Activated gamma-delta T cell treated with anti-CD3 and anti-CD28 coated beads, Interleukin-2, amount 50 U/mL, for 16 hours (primary cell): Measurements from ENCODE around the gene CRTC1.
"Not testable (repeated sequence)": the region's sequence is repeated elsewhere in the genome, so short reads cannot be mapped to it uniquely, and the experiment has no call there.

Source experiments
- DNase-seq: peaks from one replicate; pipeline ENCODE4 v3.0.0-alpha.2; 2020; ENCODE audit warnings: low read depth

The CRTC1 gene

GRCh38 chr19:18669524-18669817 lies 14.0 kb upstream of the CRTC1 start:
- DNase-seq = no peak

- no peak for DNase-seq
These were observed 13.6 kb upstream of the CRTC1 start for GRCh38 chr19:18669883-18670282.

- DNase-seq = no peak
These were observed 13.2 kb upstream of the CRTC1 start for GRCh38 chr19:18670312-18670711.

GRCh38 chr19:18671303-18672043 lies 12.0 kb upstream of the CRTC1 start:
- DNase-seq = no peak

GRCh38 chr19:18672044-18672451 lies 11.4 kb upstream of the CRTC1 start:
- no peak for DNase-seq

- DNase-seq = no peak
These were observed 10.7 kb upstream of the CRTC1 start for GRCh38 chr19:18672606-18673337.

- no peak for DNase-seq
These were observed 8.9 kb upstream of the CRTC1 start for GRCh38 chr19:18674616-18675015.

- no peak for DNase-seq
These were observed 7.7 kb upstream of the CRTC1 start for GRCh38 chr19:18675779-18676178.

- DNase-seq = no peak
These were observed 6.8 kb upstream of the CRTC1 start for GRCh38 chr19:18676692-18677091.

GRCh38 chr19:18677156-18677555 lies 6.3 kb upstream of the CRTC1 start:
- DNase-seq = no peak

GRCh38 chr19:18680148-18680547 lies 3.3 kb upstream of the CRTC1 start:
- DNase-seq = not testable (repeated sequence)

- no peak for DNase-seq
These were observed 722 bp upstream of the CRTC1 start for GRCh38 chr19:18682807-18683108.

GRCh38 chr19:18683958-18684641 lies 620 bp downstream of the CRTC1 start:
- DNase-seq = no peak

- no peak for DNase-seq
These were observed 1.1 kb downstream of the CRTC1 start for GRCh38 chr19:18684642-18684993.

- no peak for DNase-seq
These were observed 2.2 kb downstream of the CRTC1 start for GRCh38 chr19:18685597-18686190.

GRCh38 chr19:18687740-18688465 lies 4.4 kb downstream of the CRTC1 start:
- no peak for DNase-seq

GRCh38 chr19:18696023-18696422 lies 12.5 kb downstream of the CRTC1 start:
- no peak for DNase-seq

- no peak for DNase-seq
These were observed 14.2 kb downstream of the CRTC1 start for GRCh38 chr19:18697680-18698079.

- DNase-seq = no peak
These were observed 15.1 kb downstream of the CRTC1 start for GRCh38 chr19:18698321-18699167.

GRCh38 chr19:18699403-18700054 lies 16.0 kb downstream of the CRTC1 start:
- no peak for DNase-seq
